HG03457 (cell line): ENCODE results near the gene RAB11FIP5.
"Not testable (repeated sequence)": the region's sequence is repeated elsewhere in the genome, so short reads cannot be mapped to it uniquely, and the experiment has no call there.

Experiments
- ATAC-seq: cut with Tn5 transposase; IDR thresholded peaks from one replicate; pipeline ENCODE4 v1.9.1; 2021; ENCODE audit warnings: moderate number of reproducible peaks; ENCODE audit not compliant: unreplicated experiment

RAB11FIP5 gene

GRCh38 chr2:73112913-73113854, at the start of gene RAB11FIP5:
Gene RAB11FIP5 (minus strand): TSS chr2:73112948. CDS start chr2:73112777, 171 bp downstream.
- ATAC-seq = no peak

- no peak for ATAC-seq
These were observed 43.9 kb upstream of the RAB11FIP5 start for GRCh38 chr2:73156539-73157124.

GRCh38 chr2:73142937-73143336, 30.2 kb upstream of the RAB11FIP5 start:
- no peak for ATAC-seq

GRCh38 chr2:73141896-73142295, 29.1 kb upstream of the RAB11FIP5 start:
- no peak for ATAC-seq

DNA sequence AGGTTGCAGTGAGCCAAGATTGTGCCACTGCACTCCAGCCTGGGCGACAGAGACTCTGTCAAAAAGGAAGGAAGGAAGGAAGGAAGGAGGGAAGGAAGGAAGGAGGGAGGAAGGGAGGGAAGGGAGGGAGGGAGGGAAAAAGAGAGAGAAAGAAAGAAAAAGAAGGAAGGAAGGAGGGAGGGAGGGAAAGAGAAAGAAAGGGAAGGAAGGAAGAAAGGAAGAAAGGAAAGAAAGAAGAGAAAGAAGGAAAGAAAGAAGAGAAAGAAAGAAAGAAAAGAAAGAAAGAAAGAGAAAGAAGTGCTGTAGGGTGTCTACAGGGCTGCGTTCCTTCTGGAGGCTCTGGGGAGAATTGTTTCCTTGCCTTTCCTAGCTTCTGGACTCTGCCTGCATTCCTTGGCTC, 22.5 kb upstream of the RAB11FIP5 start:
- ATAC-seq = no peak

DNA sequence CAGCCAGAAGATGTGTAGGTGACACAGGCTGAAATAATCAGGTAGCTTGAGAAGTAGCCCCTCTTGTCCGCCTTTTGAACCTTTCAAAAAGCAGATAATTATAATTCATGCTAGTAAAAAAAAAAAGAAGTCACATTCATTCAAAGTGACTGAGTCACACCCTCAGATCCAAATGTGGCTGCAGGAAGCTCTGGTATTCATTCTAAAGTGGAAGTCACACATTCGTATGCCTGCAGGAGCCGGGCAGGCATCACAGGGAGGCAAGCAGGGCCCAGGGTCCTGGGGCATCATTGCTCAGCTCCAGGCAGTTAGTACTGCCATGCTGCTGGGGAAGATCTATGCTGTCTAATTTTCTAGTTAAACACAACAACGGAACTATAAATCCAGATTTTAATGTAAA, 21.7 kb upstream of the RAB11FIP5 start:
- ATAC-seq = no peak

DNA sequence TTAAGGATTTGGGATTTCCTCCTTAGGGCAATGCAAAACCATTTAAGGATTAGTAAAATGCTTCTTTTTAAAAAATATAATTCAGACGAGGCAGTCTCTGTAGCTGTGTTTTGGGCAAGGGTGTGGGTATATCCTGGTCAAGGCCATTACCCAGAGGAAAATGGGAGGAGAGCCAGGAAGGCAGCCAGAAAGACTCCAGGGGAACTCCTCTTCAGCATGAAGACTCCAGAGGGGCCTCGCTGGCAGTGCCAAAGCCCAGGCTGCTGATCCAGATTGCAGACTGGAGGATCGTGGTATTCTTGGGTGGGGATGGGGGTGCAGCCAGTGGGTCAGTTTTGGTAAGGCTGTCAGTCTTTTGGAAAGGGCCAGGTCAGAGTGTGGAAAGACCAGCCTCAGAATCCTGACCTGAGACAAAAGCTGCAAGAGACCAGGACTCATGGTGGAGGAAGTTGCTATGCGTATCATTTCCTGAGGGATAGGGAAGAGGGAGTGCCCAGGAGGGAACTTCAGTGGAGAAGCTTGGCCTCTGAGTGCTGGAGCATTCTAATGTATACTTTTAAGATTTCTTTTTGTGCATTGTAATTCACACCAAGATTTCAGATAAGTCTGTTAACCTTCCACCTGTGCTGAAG, 20.9 kb upstream of the RAB11FIP5 start:
- ATAC-seq = no peak

GRCh38 chr2:73131807-73132206, 19.1 kb upstream of the RAB11FIP5 start:
- no peak for ATAC-seq

DNA sequence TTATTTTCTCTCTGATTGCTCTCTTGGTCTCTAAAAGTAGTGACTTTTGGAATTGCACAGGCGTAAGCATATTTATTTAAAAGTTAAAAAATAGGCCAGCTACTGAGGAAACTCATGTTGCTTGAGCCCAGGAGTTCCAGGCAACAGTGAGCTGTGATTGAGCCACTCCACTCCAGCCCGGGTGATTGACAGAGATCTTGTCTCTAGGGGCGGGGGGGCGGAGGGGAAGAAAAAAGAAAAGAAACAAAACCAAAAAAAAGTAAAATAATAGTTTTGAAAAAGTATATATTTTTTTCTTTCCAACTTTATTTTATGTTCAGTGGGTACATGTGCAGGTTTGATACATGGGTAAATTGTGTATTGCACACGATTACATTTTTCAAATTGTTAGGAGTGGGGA, 18.0 kb upstream of the RAB11FIP5 start:
- ATAC-seq = no peak

GRCh38 chr2:73128841-73129535, 16.2 kb upstream of the RAB11FIP5 start:
- no peak for ATAC-seq

DNA sequence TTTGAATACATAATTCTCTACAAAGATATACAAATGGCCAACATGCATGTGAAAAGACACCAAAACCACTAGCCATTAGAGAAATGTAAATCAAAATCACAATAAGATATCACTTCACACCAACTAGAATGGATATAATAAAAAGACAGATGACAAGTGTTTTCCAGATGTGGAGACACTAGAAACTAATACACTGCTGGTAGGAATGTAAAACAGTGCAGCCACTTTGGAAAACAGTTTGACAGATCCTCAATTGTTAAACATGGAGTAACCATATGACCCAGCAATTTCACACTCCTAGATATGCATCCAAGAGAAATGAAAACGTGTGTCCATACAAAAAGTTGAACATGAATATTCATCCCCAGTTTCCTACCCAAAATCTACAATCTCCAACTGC, 9.8 kb upstream of the RAB11FIP5 start:
- no peak for ATAC-seq

DNA sequence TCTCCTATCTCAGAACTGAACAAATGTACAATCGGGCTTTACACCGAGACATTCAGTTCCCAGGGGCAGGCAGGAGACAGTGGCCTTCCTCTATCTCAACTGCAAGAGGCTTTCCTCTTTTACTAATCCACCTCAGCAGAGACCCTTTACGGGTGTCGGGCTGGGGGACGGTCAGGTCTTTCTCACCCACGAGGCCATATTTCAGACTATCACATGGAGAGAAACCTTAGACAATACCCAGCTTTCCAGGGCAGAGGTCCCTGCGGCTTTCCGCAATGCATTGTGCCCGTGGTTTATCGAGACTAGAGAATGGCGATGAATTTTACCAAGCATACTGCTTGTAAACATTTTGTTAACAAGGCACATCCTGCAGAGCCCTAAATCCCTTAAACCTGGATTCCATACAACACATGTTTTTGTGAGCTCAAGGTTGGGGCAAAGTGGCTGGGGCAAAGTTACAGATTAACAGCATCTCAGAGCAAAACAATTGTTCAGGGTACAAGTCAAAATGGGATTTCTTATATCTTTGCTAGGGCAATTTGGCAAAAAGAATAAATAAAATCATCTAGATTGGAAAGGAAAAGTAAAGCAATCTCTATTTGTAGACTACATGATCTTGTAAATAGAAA, 7.0 kb upstream of the RAB11FIP5 start:
- not testable (repeated sequence) for ATAC-seq

- ATAC-seq = no peak
These were observed 4.7 kb upstream of the RAB11FIP5 start for GRCh38 chr2:73117441-73117840.

DNA sequence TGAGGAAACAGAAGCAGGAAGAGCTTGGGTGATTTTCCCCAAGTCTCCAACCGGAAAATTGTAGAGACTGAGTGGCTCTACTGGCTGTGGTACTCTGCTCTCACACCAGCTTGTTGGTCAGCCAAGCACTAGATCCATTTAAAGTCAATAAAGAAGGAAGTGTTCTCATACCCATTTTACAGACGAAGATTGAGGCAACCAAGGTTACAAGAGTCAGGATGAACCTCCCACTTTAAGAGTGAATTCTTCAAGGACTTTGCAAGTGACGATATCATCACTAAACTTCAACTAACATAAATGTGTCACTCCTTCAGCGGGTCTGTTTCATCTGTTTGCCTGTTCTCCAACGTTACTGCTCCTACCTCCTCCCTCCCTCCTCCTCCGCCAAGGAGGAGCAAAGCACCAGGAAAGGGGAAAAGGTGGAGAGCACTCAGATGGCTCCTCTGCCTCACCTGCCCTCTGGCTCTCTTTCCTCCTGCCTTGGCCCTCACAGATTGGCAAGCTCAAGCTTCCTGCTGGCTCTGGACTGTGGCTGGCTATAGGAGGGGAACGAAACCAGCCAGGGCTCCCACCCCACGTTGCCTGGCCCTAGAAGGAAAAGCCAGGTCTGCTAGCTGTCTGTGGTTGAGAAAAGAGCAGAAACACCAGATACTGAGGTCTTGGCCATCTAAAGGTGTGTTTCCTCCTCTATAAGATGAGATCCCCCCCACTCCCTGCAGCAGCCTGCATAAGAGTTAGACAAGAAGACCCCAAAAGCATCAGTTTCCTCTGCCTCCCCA, 3.6 kb upstream of the RAB11FIP5 start:
- ATAC-seq = no peak

DNA sequence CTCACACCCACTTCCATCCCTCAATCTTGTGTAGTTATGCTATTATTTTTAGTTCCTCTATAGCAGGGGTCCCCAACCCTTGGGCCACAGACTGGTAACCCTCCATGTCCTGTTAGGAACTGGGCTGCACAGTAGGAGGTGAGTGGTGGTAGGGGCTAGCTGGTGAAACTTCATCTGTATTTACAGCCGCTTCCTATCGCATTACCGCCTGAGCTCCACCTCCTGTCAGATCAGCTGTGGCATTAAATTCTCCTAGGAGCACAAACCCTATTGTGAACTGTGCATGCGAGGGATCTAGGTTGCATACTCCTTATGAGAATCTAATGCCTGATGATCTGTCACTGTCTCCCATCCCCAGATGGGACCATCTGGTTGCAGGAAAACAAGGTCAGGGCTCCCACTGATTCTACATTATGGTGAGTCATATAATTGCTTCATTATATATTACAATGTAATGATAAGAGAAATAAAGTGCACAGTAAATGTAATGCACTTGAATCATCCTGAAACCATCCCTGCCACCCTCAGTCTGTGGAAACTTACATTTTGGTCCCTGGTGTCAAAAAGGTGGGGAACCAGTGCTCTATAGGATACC, 1.6 kb upstream of the RAB11FIP5 start:
- no peak for ATAC-seq

DNA sequence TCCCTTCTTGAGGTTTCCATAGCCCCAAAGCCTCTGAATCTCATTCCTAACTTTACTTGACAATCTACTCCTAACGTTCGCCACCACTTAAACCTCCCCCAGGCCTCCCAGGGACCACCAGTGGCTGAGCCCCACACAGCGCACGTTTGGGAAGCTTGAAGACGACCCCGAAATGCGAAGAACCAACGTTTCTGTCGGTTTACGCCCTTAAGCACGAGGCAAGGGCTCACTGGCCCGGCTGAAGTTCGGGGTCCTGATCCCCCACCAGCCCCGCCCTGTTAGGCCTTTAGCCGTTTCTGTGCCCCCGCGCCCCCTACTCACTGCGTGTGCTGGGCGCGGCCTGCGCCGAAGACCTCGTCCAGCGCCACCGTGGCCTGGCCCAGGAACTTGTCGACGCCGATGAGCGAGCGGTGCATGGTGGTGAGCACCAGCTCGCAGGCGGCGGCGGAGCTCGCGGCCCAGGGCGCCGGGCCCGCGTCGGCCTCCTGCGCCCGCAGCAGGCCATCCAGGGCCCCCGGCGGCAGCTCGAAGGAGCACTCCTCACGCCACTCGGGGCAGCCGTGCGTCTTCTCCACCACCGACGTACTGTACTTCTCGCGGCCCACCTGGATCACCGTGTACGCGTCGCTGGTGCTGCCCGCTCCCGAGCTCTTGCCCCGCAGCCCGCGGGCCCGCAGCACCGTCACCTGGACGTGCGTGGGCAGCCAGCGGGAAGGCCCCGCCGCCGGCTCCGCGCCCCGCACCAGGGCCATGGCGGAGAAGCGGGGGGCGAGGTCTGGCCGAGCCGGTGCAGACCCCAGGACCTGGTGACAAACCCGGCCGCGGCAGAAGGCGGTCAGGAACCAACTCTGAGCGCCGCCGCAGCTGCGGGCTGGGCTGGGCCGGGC, 479 bp downstream of the RAB11FIP5 start:
- no peak for ATAC-seq

DNA sequence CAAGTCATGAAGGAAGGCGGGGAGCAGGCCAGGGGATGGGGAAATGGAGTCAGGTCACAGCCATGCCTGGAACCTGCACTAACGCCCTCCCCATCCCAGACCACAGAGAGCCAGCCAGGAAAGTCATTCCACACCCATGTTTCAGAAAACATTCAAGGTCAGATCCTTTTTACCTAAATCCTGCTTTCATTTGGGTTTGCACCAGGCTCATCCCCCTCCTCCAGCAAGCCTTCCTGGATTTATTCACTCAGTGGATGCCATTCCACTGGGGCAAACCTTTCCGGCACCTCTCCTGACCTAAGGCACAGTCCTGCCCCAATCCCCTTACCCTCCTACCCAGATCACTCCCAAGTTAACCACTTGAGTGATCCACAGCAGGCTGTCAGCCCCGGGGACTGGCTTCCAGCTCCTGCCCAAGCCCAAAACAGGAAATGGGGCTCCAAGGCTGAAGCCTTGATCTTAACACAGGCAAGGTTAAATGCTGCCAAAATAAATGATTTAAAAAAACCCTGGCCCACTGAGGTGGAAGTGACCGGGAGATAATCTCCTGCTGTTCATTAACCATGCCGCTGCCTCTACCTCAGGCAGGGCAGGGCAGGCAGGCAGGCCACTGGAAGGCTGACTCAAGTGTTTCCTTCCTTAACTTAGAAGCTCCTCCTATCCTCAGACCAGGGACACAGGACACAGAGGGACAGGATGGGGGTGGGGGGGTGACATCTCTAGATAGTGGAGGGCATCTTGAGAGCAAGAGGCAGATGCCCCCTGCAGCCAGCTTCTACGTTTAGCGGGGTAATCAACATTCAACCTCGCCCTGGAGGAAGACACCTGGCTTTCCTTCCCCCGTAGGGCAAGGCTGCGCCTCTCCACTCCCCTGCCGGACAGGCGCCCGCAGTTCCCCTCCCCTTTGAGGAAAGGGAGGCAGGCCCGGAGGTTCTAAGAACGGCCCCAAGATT, 1.4 kb downstream of the RAB11FIP5 start:
- no peak for ATAC-seq
